ENCODE results near the gene MMP14. TPM values are rescaled to one million over a fixed set of nuclear protein-coding genes. Genes with fewer than 3 reads are reported as not detected.

Gene MMP14
- total and polyA plus RNA-seq, 12 donors, result 13.6 to 43.3 (median 21.8) TPM

DNA sequence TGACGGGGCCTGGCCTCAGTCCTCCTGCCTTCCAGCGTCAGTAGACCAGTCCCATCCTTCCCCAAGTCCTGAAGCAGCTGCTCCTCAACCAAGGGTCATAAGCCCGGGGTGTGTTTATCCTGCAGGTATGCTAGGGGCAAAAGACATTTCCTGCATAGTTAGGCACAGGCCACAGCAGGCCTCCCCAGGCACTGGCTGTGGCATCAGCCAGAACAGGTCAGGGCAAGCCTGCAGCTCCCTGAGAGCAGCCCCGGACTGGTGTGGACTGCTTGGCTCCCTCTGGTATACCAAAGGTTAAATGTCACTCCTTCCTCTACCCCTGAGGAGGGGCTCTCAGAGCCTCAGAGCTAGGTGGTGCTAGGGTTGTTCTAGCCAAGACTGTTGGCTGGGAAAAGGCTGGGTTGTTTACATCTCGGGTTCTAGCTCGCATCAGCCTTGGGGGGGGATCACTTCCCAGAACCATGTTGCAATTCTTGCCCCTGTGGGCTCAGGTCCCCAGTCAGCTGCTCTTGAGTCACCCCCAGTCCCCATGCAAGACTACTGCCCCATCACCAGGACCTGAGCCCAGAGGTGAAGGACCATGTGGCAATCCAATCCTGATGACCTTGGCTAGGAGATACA is 2.9 kb downstream of the MMP14 start:
- Histone ChIP-seq H3K4me1 (peaks cover 7 to 47% (median 30%) of the 10 kb centered on the region in 9 donors), H3K27ac (peak overlapping the region in 8 of 10 donors; percentile 91 to 98 (median 94)), H3K36me3 (peaks cover 0 to 51% (median 16%) of the 10 kb centered on the region in 9 donors), H3K9me3 (no peaks in the 10 kb centered on the region), H3K4me3 (peak overlapping the region in 9 of 10 donors; percentile 59 to 96 (median 88)), H3K27me3 (peaks cover 0 to 9% (median 0%) of the 10 kb centered on the region in 7 donors)
- intact Hi-C loops (cut with DNase I), result no loop called here
- DNase-seq, result no peak
- no peak for ATAC-seq
- TF ChIP-seq, protein P1, sequence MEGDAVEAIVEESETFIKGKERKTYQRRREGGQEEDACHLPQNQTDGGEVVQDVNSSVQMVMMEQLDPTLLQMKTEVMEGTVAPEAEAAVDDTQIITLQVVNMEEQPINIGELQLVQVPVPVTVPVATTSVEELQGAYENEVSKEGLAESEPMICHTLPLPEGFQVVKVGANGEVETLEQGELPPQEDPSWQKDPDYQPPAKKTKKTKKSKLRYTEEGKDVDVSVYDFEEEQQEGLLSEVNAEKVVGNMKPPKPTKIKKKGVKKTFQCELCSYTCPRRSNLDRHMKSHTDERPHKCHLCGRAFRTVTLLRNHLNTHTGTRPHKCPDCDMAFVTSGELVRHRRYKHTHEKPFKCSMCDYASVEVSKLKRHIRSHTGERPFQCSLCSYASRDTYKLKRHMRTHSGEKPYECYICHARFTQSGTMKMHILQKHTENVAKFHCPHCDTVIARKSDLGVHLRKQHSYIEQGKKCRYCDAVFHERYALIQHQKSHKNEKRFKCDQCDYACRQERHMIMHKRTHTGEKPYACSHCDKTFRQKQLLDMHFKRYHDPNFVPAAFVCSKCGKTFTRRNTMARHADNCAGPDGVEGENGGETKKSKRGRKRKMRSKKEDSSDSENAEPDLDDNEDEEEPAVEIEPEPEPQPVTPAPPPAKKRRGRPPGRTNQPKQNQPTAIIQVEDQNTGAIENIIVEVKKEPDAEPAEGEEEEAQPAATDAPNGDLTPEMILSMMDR (IDR thresholded peaks at IDR 0.05), result no peak
- 66 to 67% methylated on average over 6 of the region's 6 CpGs for WGBS, 2 donors

DNA sequence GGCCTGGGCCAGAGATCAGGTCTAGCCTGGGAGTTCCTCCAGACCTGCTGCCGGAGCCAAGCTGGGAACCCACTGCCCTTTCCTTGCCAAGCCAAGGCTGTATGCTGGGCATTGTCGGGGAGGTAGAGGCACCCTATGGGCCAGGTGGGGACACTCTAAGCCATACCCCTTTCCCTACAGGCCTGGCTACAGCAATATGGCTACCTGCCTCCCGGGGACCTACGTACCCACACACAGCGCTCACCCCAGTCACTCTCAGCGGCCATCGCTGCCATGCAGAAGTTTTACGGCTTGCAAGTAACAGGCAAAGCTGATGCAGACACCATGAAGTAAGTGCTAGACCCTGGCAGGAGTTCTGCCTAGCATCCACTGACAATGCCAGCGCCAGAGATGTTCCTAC is 4.9 kb downstream of the MMP14 start:
- 91 to 96% methylated on average over 9 of the region's 9 CpGs for WGBS, 2 donors
- TF ChIP-seq, protein P1 (IDR thresholded peaks at IDR 0.05), result no peak
- no peak for DNase-seq
- Histone ChIP-seq H3K9me3 (no peaks in the 10 kb centered on the region), H3K4me3 (no peak overlapping the region), H3K27ac (no peak overlapping the region), H3K4me1 (peaks cover 7 to 51% (median 25%) of the 10 kb centered on the region in 9 donors), H3K36me3 (peaks cover 0 to 62% (median 30%) of the 10 kb centered on the region in 9 donors), H3K27me3 (peaks cover 0 to 9% (median 0%) of the 10 kb centered on the region in 7 donors)
- no peak for ATAC-seq
- intact Hi-C loops (cut with DNase I), result no loop called here

DNA sequence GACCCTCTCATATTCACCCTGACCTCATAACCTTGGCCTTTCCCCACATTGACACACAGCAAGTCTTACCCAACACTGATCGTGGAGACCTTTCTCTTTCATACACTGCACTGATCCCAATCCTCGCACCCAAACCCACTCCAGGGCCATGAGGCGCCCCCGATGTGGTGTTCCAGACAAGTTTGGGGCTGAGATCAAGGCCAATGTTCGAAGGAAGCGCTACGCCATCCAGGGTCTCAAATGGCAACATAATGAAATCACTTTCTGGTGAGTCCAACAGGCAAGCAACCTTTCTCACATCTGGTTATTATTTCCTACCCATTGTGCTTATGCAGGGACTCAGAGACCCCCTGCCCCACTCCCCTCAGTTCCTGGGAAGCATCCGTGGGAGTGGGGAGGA is 5.4 kb downstream of the MMP14 start:
- peaks cover 0 to 67% (median 32%) of the 10 kb centered on the region in 9 donors for H3K36me3 ChIP-seq
- peaks cover 0 to 9% (median 0%) of the 10 kb centered on the region in 7 donors for H3K27me3 ChIP-seq
- no peak for ATAC-seq
- TF ChIP-seq, protein P1 (IDR thresholded peaks at IDR 0.05), result no peak
- H3K4me1 ChIP-seq, result peaks cover 7 to 55% (median 28%) of the 10 kb centered on the region in 9 donors
- intact Hi-C loops (cut with DNase I), result no loop called here
- DNase-seq, result no peak
- 95% methylated on average over 8 of the region's 8 CpGs for WGBS, 2 donors
- H3K4me3 ChIP-seq, result no peak overlapping the region
- no peaks in the 10 kb centered on the region for H3K9me3 ChIP-seq
- no peak overlapping the region for H3K27ac ChIP-seq

DNA sequence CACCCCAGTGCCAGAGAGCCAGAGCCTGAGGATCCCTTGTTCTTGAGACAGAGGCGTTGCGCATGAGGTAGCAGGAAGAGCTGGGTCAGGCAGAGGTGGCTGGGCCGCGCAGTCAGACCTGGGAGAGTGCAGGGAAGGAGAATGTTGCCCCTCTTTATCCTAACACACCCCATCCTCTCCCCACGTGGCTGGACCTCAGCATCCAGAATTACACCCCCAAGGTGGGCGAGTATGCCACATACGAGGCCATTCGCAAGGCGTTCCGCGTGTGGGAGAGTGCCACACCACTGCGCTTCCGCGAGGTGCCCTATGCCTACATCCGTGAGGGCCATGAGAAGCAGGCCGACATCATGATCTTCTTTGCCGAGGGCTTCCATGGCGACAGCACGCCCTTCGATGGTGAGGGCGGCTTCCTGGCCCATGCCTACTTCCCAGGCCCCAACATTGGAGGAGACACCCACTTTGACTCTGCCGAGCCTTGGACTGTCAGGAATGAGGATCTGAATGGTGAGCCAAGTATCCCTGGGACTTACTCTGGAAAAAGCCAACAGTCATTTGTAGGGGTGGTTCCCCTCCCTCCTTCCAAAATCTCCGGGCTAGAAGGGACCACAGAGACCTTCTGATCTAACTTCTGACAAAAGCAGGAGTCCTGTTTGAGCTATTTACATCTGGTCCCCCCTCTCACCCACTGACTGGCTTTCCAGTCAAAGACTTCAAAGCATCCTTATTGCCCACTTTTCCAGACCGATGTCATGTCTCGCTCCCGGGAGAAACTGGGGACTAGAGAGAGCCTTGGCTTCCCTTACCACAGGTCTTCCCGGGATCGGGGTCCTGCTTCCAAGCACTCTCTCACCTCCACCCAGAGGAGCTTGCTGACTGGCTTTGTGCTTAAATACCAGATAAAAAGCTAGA is 6.1 kb downstream of the MMP14 start:
- peaks cover 0 to 71% (median 32%) of the 10 kb centered on the region in 9 donors for H3K36me3 ChIP-seq
- TF ChIP-seq, protein P1 (IDR thresholded peaks at IDR 0.05), result no peak

More for the DNA sequence above, 6.1 kb downstream of the MMP14 start:
- DNase-seq (no peak), ATAC-seq (no peak)
- Histone ChIP-seq H3K27ac (no peak overlapping the region), H3K4me1 (peaks cover 7 to 59% (median 33%) of the 10 kb centered on the region in 9 donors), H3K27me3 (peaks cover 0 to 4% (median 0%) of the 10 kb centered on the region in 7 donors), H3K4me3 (no peak overlapping the region), H3K9me3 (no peaks in the 10 kb centered on the region)
- 91 to 93% methylated on average over 28 of the region's 28 CpGs for WGBS, 2 donors
- intact Hi-C loops (cut with DNase I), result no loop called here

Measured in heart right ventricle (tissue), 16 donors.